Lung (tissue), 12 donors: Measurements from ENCODE around the gene TRIM5. TPM values are rescaled to one million over a fixed set of nuclear protein-coding genes. Genes with fewer than 3 reads are reported as not detected.

Experiments
- ATAC-seq: fragments of 200-7000 bp; cut with Tn5 transposase; one replicate; pipeline ENCODE4 v1.9.1; 2020; ENCODE audit warnings: moderate number of reproducible peaks; ENCODE audit not compliant: insufficient read depth, low FRiP score
- DNase-seq, 3 donors: peaks; one replicate each; pipeline ENCODE4 v3.0.0-alpha.2; 2013 to 2017
- H3K27ac ChIP-seq, 2 donors: one replicate each; pipeline ENCODE4 v1.5.1; 2013; ENCODE audit warnings: mild to moderate bottlenecking in 2 of 2, moderate library complexity in 2 of 2, control low read depth in 1 of 2, inconsistent platforms in 1 of 2, low read depth in 1 of 2, low read length in 1 of 2
- H3K27me3 ChIP-seq, 3 donors: one replicate each; pipeline ENCODE4 v1.5.1; 2013; ENCODE audit warnings: low read length in 2 of 3; ENCODE audit not compliant: control insufficient read depth in 3 of 3, insufficient read depth in 3 of 3
- H3K36me3 ChIP-seq, 4 donors: one replicate each; pipeline ENCODE4 v1.5.1; 2013; ENCODE audit warnings: low read length in 4 of 4, mild to moderate bottlenecking in 1 of 4, moderate library complexity in 1 of 4; ENCODE audit not compliant: control insufficient read depth in 4 of 4, insufficient read depth in 4 of 4
- H3K4me1 ChIP-seq, 5 donors: one replicate each; pipeline ENCODE4 v1.5.1; 2013; ENCODE audit warnings: low read length in 5 of 5, mild to moderate bottlenecking in 2 of 5, moderate library complexity in 1 of 5; ENCODE audit not compliant: control insufficient read depth in 5 of 5, insufficient read depth in 5 of 5
- H3K4me3 ChIP-seq: one replicate; pipeline ENCODE4 v1.5.1; 2013; ENCODE audit warnings: mild to moderate bottlenecking, control low read depth, moderate library complexity
- H3K9ac ChIP-seq, 2 donors: one replicate each; pipeline ENCODE4 v1.5.1; 2013; ENCODE audit warnings: low read length in 2 of 2, control low read depth in 1 of 2; ENCODE audit not compliant: insufficient read depth in 1 of 2
- H3K9me3 ChIP-seq, 4 donors: one replicate each; pipeline ENCODE4 v1.5.1; 2013; ENCODE audit warnings: low read length in 3 of 4, mild to moderate bottlenecking in 1 of 4, moderate library complexity in 1 of 4; ENCODE audit not compliant: control insufficient read depth in 4 of 4, insufficient read depth in 3 of 4
- CTCF ChIP-seq: IDR thresholded peaks from 2 replicates; pipeline ENCODE4 v1.5.1; 2012; ENCODE audit warnings: mild to moderate bottlenecking; ENCODE audit errors: control extremely low read depth, extremely low read depth
- WGBS, 2 donors: extraction: QIAGEN DNeasy Blood & Tissue Kit; methylation state at CpG; one replicate each; pipeline ENCODE4 v1.1.7; 2013; 5-methylcytosine and 5-hydroxymethylcytosine counted together
- polyA plus RNA-seq, 2 donors: library from polyadenylated mRNA; stranded (reverse); fragments of 200-250 nt; gene quantifications; one replicate each; pipeline ENCODE4 v1.2.1, GENCODE V29; 2013
- total RNA-seq, 2 donors: library from RNA; depleted of rRNA in 1 of 2; stranded (reverse); fragments of >200 nt in 1 of 2; gene quantifications; one replicate each; pipeline ENCODE4 v1.2.1, GENCODE V29; 2014 to 2021
- donor health status: control.
- donor health status: control.
- donor health status: Bipolar disorder and iron deficiency.
- donor health status: healthy.
- donor health status: DM: yes; HTN: yes; CAD: no.

The TRIM5 gene
- total and polyA plus RNA-seq, 4 donors = 12.3 to 46.0 (median 24.7) TPM

GRCh38 chr11:5712507-5712906 is 27.6 kb upstream of the TRIM5 start:
- no peaks in the 10 kb centered on the region for H3K9me3 ChIP-seq
- no peaks in the 10 kb centered on the region for H3K27me3 ChIP-seq
- no peaks in the 10 kb centered on the region for H3K4me1 ChIP-seq
- ATAC-seq (no peak), DNase-seq (no peak)
- H3K4me3 ChIP-seq = no peak overlapping the region
- no peak for TF ChIP-seq CTCF
- H3K27ac ChIP-seq = no peak overlapping the region
- 70 to 79% methylated on average over 1 of the region's 1 CpG for WGBS, 2 donors
- H3K9ac ChIP-seq = no peak overlapping the region
- peaks cover 0 to 17% (median 4%) of the 10 kb centered on the region in 4 donors for H3K36me3 ChIP-seq

GRCh38 chr11:5705688-5706087 is 20.8 kb upstream of the TRIM5 start:
- no peaks in the 10 kb centered on the region for H3K27me3 ChIP-seq
- no peak overlapping the region for H3K4me3 ChIP-seq
- no peak overlapping the region for H3K9ac ChIP-seq
- no peak overlapping the region for H3K27ac ChIP-seq
- peaks cover 0 to 23% (median 8%) of the 10 kb centered on the region in 4 donors for H3K36me3 ChIP-seq
- no peak for TF ChIP-seq CTCF
- DNase-seq (no peak), ATAC-seq (no peak)
- H3K4me1 ChIP-seq = no peaks in the 10 kb centered on the region
- 82 to 94% methylated on average over 4 of the region's 4 CpGs for WGBS, 2 donors
- H3K9me3 ChIP-seq = no peaks in the 10 kb centered on the region

GRCh38 chr11:5703741-5704536 is 19.1 kb upstream of the TRIM5 start:
- no peak overlapping the region for H3K9ac ChIP-seq
- H3K9me3 ChIP-seq = no peaks in the 10 kb centered on the region
- H3K4me3 ChIP-seq = no peak overlapping the region
- H3K36me3 ChIP-seq = peaks cover 0 to 20% (median 6%) of the 10 kb centered on the region in 4 donors
- WGBS, 2 donors = 91 to 92% methylated on average over 2 of the region's 2 CpGs
- ATAC-seq = no peak
- no peak overlapping the region for H3K27ac ChIP-seq
- H3K4me1 ChIP-seq = no peaks in the 10 kb centered on the region
- H3K27me3 ChIP-seq = no peaks in the 10 kb centered on the region
- TF ChIP-seq CTCF = no peak
- no peak for DNase-seq
